H9 (cell line): ENCODE results near the gene ZNF80. TPM values are rescaled to one million over a fixed set of nuclear protein-coding genes. Genes with fewer than 3 reads are reported as not detected.

Experiments
- DNase-seq: peaks from one replicate; pipeline ENCODE4 v3.0.0-alpha.2; 2017
- H2AFZ ChIP-seq: one replicate; pipeline ENCODE4 v1.6.1; 2013; ENCODE audit warnings: mild to moderate bottlenecking, low read length, control low read depth, moderate library complexity
- H2AK5ac ChIP-seq: 2 replicates; pipeline ENCODE4 v1.6.1; 2013; ENCODE audit warnings: low read length, control low read depth, mixed read lengths; ENCODE audit not compliant: insufficient read length
- H2BK120ac ChIP-seq: one replicate; pipeline ENCODE4 v1.6.1; 2013; ENCODE audit warnings: low read depth, mild to moderate bottlenecking, low read length, control low read depth, inconsistent platforms; ENCODE audit not compliant: poor library complexity, severe bottlenecking
- H2BK12ac ChIP-seq: 2 replicates; pipeline ENCODE4 v1.6.1; 2013; ENCODE audit warnings: low read length, control low read depth, mixed read lengths, low read depth; ENCODE audit not compliant: insufficient read length
- H2BK15ac ChIP-seq: 2 replicates; pipeline ENCODE4 v1.6.1; 2013; ENCODE audit warnings: low read depth, low read length, control low read depth
- H2BK20ac ChIP-seq: one replicate; pipeline ENCODE4 v1.6.1; 2013; ENCODE audit warnings: low read depth, mild to moderate bottlenecking, low read length, control low read depth, inconsistent platforms; ENCODE audit not compliant: poor library complexity, severe bottlenecking
- H2BK5ac ChIP-seq: 2 replicates; pipeline ENCODE4 v1.6.1; 2013; ENCODE audit warnings: low read length, control low read depth, mixed read lengths; ENCODE audit not compliant: insufficient read length
- H3K14ac ChIP-seq: 2 replicates; pipeline ENCODE4 v1.6.1; 2013; ENCODE audit warnings: low read length, control low read depth; ENCODE audit not compliant: insufficient read depth
- H3K18ac ChIP-seq: 2 replicates; pipeline ENCODE4 v1.6.1; 2013; ENCODE audit warnings: low read depth, mild to moderate bottlenecking, mixed read lengths, low read length, control low read depth; ENCODE audit not compliant: insufficient read length
- H3K23ac ChIP-seq: 2 replicates; pipeline ENCODE4 v1.6.1; 2013; ENCODE audit warnings: low read length, control low read depth, mixed read lengths, low read depth; ENCODE audit not compliant: insufficient read length
- H3K23me2 ChIP-seq: 2 replicates; pipeline ENCODE4 v1.6.1; 2013; ENCODE audit warnings: low read depth, mild to moderate bottlenecking, mixed read lengths, low read length, control low read depth; ENCODE audit not compliant: insufficient read length, poor library complexity, severe bottlenecking
- H3K27ac ChIP-seq: 2 replicates; pipeline ENCODE4 v1.5.1; 2013; ENCODE audit warnings: low read length, control low read depth, mixed read lengths, low read depth; ENCODE audit not compliant: insufficient read length
- H3K27me3 ChIP-seq: 2 replicates; pipeline ENCODE4 v1.6.1; 2013; ENCODE audit warnings: low read length, control low read depth, inconsistent platforms; ENCODE audit not compliant: insufficient read depth
- H3K4ac ChIP-seq: 2 replicates; pipeline ENCODE4 v1.6.1; 2013; ENCODE audit warnings: low read depth, mild to moderate bottlenecking, control low read depth, inconsistent platforms, low read length, moderate library complexity
- H3K4me1 ChIP-seq: 2 replicates; pipeline ENCODE4 v1.6.1; 2013; ENCODE audit warnings: low read length, control low read depth, inconsistent platforms; ENCODE audit not compliant: insufficient read depth
- H3K4me2 ChIP-seq: 2 replicates; pipeline ENCODE4 v1.6.1; 2013; ENCODE audit warnings: low read length, control low read depth, mixed read lengths; ENCODE audit not compliant: insufficient read length, insufficient read depth
- H3K56ac ChIP-seq: 2 replicates; pipeline ENCODE4 v1.6.1; 2013; ENCODE audit warnings: low read depth, mild to moderate bottlenecking, mixed read lengths, low read length, control low read depth; ENCODE audit not compliant: insufficient read length
- H3K79me1 ChIP-seq: 2 replicates; pipeline ENCODE4 v1.6.1; 2013; ENCODE audit warnings: low read depth, mild to moderate bottlenecking, moderate library complexity, low read length, control low read depth, inconsistent platforms; ENCODE audit not compliant: insufficient read depth, poor library complexity, severe bottlenecking
- H3K79me2 ChIP-seq: 2 replicates; pipeline ENCODE4 v1.6.1; 2013; ENCODE audit warnings: low read length, control low read depth, inconsistent platforms; ENCODE audit not compliant: insufficient read depth
- H3K9ac ChIP-seq: 2 replicates; pipeline ENCODE4 v1.6.1; 2013; ENCODE audit warnings: low read length, control low read depth, mixed read lengths; ENCODE audit not compliant: insufficient read length; ENCODE audit errors: extremely low read depth
- H3K9me3 ChIP-seq: one replicate; pipeline ENCODE4 v1.6.1; 2013; ENCODE audit warnings: low read depth, low read length, inconsistent platforms; ENCODE audit not compliant: control insufficient read depth
- H3T11ph ChIP-seq: one replicate; pipeline ENCODE4 v1.6.1; 2013; ENCODE audit warnings: mild to moderate bottlenecking, low read length, control low read depth, inconsistent platforms
- H4K20me1 ChIP-seq: one replicate; pipeline ENCODE4 v1.6.1; 2013; ENCODE audit not compliant: control insufficient read depth, insufficient read length, insufficient read depth
- H4K5ac ChIP-seq: 2 replicates; pipeline ENCODE4 v1.6.1; 2013; ENCODE audit warnings: low read depth, mild to moderate bottlenecking, mixed read lengths, low read length, control low read depth; ENCODE audit not compliant: insufficient read length
- H4K8ac ChIP-seq: replicated peaks from 2 replicates; pipeline ENCODE4 v1.6.1; 2013; ENCODE audit warnings: low read length, control low read depth, mixed read lengths, low read depth; ENCODE audit not compliant: insufficient read length
- H4K91ac ChIP-seq: 2 replicates; pipeline ENCODE4 v1.6.1; 2013; ENCODE audit warnings: low read depth, mild to moderate bottlenecking, moderate library complexity, mixed read lengths, low read length, control low read depth; ENCODE audit not compliant: insufficient read length
- H3K27ac Mint-ChIP-seq, 3 experiments: 2 replicates in 2 of 3; 3 replicates in 1 of 3; pipeline ENCODE4 v1.8.0; 2020 to 2021; ENCODE audit warnings: mixed read lengths in 3 of 3, mild to moderate bottlenecking in 1 of 3, moderate library complexity in 1 of 3
- H3K27me3 Mint-ChIP-seq: 2 replicates; pipeline ENCODE4 v1.8.0; 2021; ENCODE audit warnings: low read depth, mild to moderate bottlenecking, moderate library complexity, mixed read lengths
- H3K36me3 Mint-ChIP-seq, 3 experiments: 2 replicates in 2 of 3; 3 replicates in 1 of 3; pipeline ENCODE4 v1.8.0; 2020 to 2021; ENCODE audit warnings: low read depth in 3 of 3, mixed read lengths in 3 of 3; ENCODE audit not compliant: insufficient read depth in 1 of 3
- H3K4me1 Mint-ChIP-seq, 2 experiments: 2 replicates each; pipeline ENCODE4 v1.8.0; 2020; ENCODE audit warnings: mixed read lengths in 2 of 2
- H3K4me3 Mint-ChIP-seq, 2 experiments: 2 replicates in 1 of 2; 3 replicates in 1 of 2; pipeline ENCODE4 v1.8.0; 2020 to 2021; ENCODE audit warnings: mild to moderate bottlenecking in 2 of 2, mixed read lengths in 2 of 2, moderate library complexity in 1 of 2
- H3K9me3 Mint-ChIP-seq, 2 experiments: 2 replicates in 1 of 2; 3 replicates in 1 of 2; pipeline ENCODE4 v1.8.0; 2020; ENCODE audit warnings: mild to moderate bottlenecking in 2 of 2, mixed read lengths in 2 of 2, moderate library complexity in 1 of 2
- CTCF ChIP-seq: fragments of 200-600 bp; sonication (generic); conservative IDR thresholded peaks from 3 replicates; pipeline ENCODE4 v1.8.0; 2021; ENCODE audit warnings: antibody characterized with exemption, mild to moderate bottlenecking
- WGBS: extraction: QIAGEN DNeasy Blood & Tissue Kit; methylation state at CpG from one replicate; pipeline ENCODE4 v1.1.7; 2013; ENCODE audit warnings: missing lambda C conversion rate, low lambda C conversion rate, mixed read lengths; ENCODE audit not compliant: insufficient read length; ENCODE audit errors: extremely low coverage; 5-methylcytosine and 5-hydroxymethylcytosine counted together
- total RNA-seq: library from RNA; stranded (reverse); gene quantifications from 2 replicates; pipeline ENCODE4 v1.2.1, GENCODE V29; 2021

The ZNF80 gene
- total RNA-seq, 1 experiment from 2014 or later: not detected

- H3K9me3 ChIP-seq: no peaks in the 10 kb centered on the region
- no peak overlapping the region for H2BK20ac ChIP-seq
- no peak overlapping the region for H4K5ac ChIP-seq
- no peak overlapping the region for H2BK12ac ChIP-seq
- DNase-seq: no peak
- no peaks in the 10 kb centered on the region; the same call in 1 of the 2 replicates for H3K4me1 ChIP-seq
- Mint-ChIP-seq H3K36me3 (no peaks in the 10 kb centered on the region), H3K9me3 (peaks cover 0 to 5% of the 10 kb centered on the region in 2 experiments; a peak in 1 of 5 replicates), H3K27me3 (no peaks in the 10 kb centered on the region; the same call in 1 of the 2 replicates), H3K4me1 (peaks cover 4 to 7% of the 10 kb centered on the region in 2 experiments; a peak in 2 of 4 replicates), H3K4me3 (no peak overlapping the region), H3K27ac (no peak overlapping the region)
- no peak overlapping the region for H2BK15ac ChIP-seq
- H2AK5ac ChIP-seq: no peak overlapping the region
- H3K14ac ChIP-seq: no peak overlapping the region
- no peaks in the 10 kb centered on the region; the same call in 1 of the 2 replicates for H3K27me3 ChIP-seq
- no peak overlapping the region for H3K23ac ChIP-seq
- H3K79me1 ChIP-seq: no peaks in the 10 kb centered on the region
- no peak overlapping the region for H3K4me2 ChIP-seq
- no peak overlapping the region for H3T11ph ChIP-seq
- no peak overlapping the region for H3K9ac ChIP-seq
- H3K79me2 ChIP-seq: no peaks in the 10 kb centered on the region
- no peak overlapping the region for H4K8ac ChIP-seq
- no peaks in the 10 kb centered on the region for H4K20me1 ChIP-seq
- no peak overlapping the region for H2BK120ac ChIP-seq
- H3K56ac ChIP-seq: no peak overlapping the region
- no peak overlapping the region for H2AFZ ChIP-seq
- H4K91ac ChIP-seq: no peak overlapping the region
- H3K27ac ChIP-seq: no peak overlapping the region
- H3K18ac ChIP-seq: no peak overlapping the region
- H2BK5ac ChIP-seq: no peak overlapping the region
- no peak for TF ChIP-seq CTCF
- no peaks in the 10 kb centered on the region for H3K23me2 ChIP-seq
- no CpG with 5 or more reads among the region's 2 CpGs for WGBS
- H3K4ac ChIP-seq: no peak overlapping the region
Observed at GRCh38 chr3:114205541-114205940, 31.8 kb downstream of the ZNF80 start.
